ENCODE measurements around the gene CCDC40. TPM values are rescaled to one million over a fixed set of nuclear protein-coding genes. Genes with fewer than 3 reads are reported as not detected.
A peak's percentile ranks its signal among the peaks of the same experiment; 100 is the strongest.

The CCDC40 gene
- total and polyA plus RNA-seq, 2 of the 13 experiments (the other 11 are each of a cell fraction or from before 2014, with no cell fraction given), result 4.1 to 5.5 TPM

- TF ChIP-seq EED (CRISPR knock-in tag; IDR thresholded peaks at IDR 0.05) (no peak; the same call in 1 of the 2 replicates), SP5 (CRISPR knock-in tag; IDR thresholded peaks at IDR 0.05; ENCODE audit: borderline replicate concordance, low read depth) (peak; percentile 49; the same call in 1 of the 2 replicates), ZNF124 (CRISPR knock-in tag; IDR thresholded peaks at IDR 0.05) (0 out of 2 replicates have a peak, but pooled peaks have one; percentile 18), NFRKB (IDR thresholded peaks at IDR 0.05) (no peak), ZNF878 (CRISPR knock-in tag; IDR thresholded peaks at IDR 0.05) (peak; percentile 75; the same call in 1 of the 2 replicates), TEAD3 (CRISPR knock-in tag; optimal IDR thresholded peaks at IDR 0.05; ENCODE audit: borderline replicate concordance) (peak; percentile 42), PLSCR1 (CRISPR knock-in tag; IDR thresholded peaks at IDR 0.05; ENCODE audit: borderline replicate concordance) (no peak), MIER2 (CRISPR knock-in tag; IDR thresholded peaks at IDR 0.05) (peak; percentile 45; the same call in 1 of the 2 replicates), ZNF782 (CRISPR knock-in tag; IDR thresholded peaks at IDR 0.05; ENCODE audit: borderline replicate concordance) (peak; percentile 47; the same call in 1 of the 2 replicates), IRF2 (CRISPR knock-in tag; IDR thresholded peaks at IDR 0.05) (peak; percentile 66), HDAC1 (CRISPR knock-in tag; IDR thresholded peaks at IDR 0.05) (peak; percentile 68; the same call in 1 of the 2 replicates), KLF11 (CRISPR knock-in tag; IDR thresholded peaks at IDR 0.05) (no peak), MXD4 (CRISPR knock-in tag; IDR thresholded peaks at IDR 0.05) (peak; percentile 72; the same call in 1 of the 2 replicates), ZNF329 (CRISPR knock-in tag; IDR thresholded peaks at IDR 0.05; ENCODE audit: low read depth) (no peak), MED1 (CRISPR knock-in tag; IDR thresholded peaks at IDR 0.05) (peak; percentile 94)
Observed at GRCh38 chr17:79990051-79990592, 46.3 kb upstream of the CCDC40 start (continued).
